ENCODE data around the gene TROAP. TPM values are rescaled to one million over a fixed set of nuclear protein-coding genes. Genes with fewer than 3 reads are reported as not detected.
A peak's percentile ranks its signal among the peaks of the same experiment; 100 is the strongest.
"Not testable (repeated sequence)": the region's sequence is repeated elsewhere in the genome, so short reads cannot be mapped to it uniquely, and the experiment has no call there.

The TROAP gene
- total RNA-seq, 2 experiments from 2014 or later, result 57.7 to 64.9 TPM

GRCh38 chr12:49331380-49332222 lies 8.5 kb downstream of the TROAP start:
- ChIA-PET CTCF (interaction anchor here (0.5 to 11.4 kb wide), 22 partner anchors 9 to 343 kb away, joined by 3 to 188 read pairs (median 5); partner anchors contain the start of genes DNAJC22, PRPH, SPATS2 and TROAP), POLR2A (interaction anchor here (1.0 to 2.0 kb wide), 3 partner anchors 9 to 64 kb away, joined by 3 to 10 read pairs (median 4); partner anchors contain the start of genes SPATS2 and TROAP)
- Mint-ChIP-seq H3K27ac (no peak overlapping the region), H3K4me1 (ENCODE audit: low read depth) (peaks cover 10% of the 10 kb centered on the region), H3K27me3 (peaks cover 32% of the 10 kb centered on the region), H3K9me3 (no peaks in the 10 kb centered on the region), H3K4me3 (no peak overlapping the region), H3K36me3 (peaks cover 14% of the 10 kb centered on the region)
- intact Hi-C loops (cut with micrococcal nuclease), result no loop called here
- DNase-seq, result peak; percentile 32

- CTCF ChIA-PET, result interaction anchor here (0.6 to 11.4 kb wide), 15 partner anchors 10 to 297 kb away, joined by 3 to 188 read pairs (median 5); partner anchors contain the start of genes DNAJC22, PRPH, SPATS2 and TROAP
- intact Hi-C loops (cut with micrococcal nuclease), result no loop called here
- H3K4me1 Mint-ChIP-seq (ENCODE audit: low read depth), result peaks cover 17% of the 10 kb centered on the region
- H3K36me3 Mint-ChIP-seq, result peaks cover 14% of the 10 kb centered on the region
- peaks cover 36% of the 10 kb centered on the region for H3K27me3 Mint-ChIP-seq
- H3K27ac Mint-ChIP-seq, result no peak overlapping the region
- no peaks in the 10 kb centered on the region for H3K9me3 Mint-ChIP-seq
- no peak for DNase-seq
- POLR2A ChIA-PET, result interaction anchor here (2.0 kb wide), 1 partner anchor 10 kb away, joined by 10 read pairs; the partner anchor contains the start of gene TROAP
- H3K4me3 Mint-ChIP-seq, result no peak overlapping the region
Observed at GRCh38 chr12:49332441-49332861, 9.4 kb downstream of the TROAP start.

GRCh38 chr12:49332891-49333371 lies 9.9 kb downstream of the TROAP start:
- DNase-seq, result no peak
- no peak overlapping the region for H3K4me3 Mint-ChIP-seq
- ChIA-PET POLR2A (no interaction called here), CTCF (interaction anchor here (1.4 to 11.4 kb wide), 6 partner anchors 10 to 181 kb away, joined by 4 to 188 read pairs (median 30); partner anchors contain the start of genes DNAJC22, PRPH and TROAP)
- peaks cover 39% of the 10 kb centered on the region for H3K27me3 Mint-ChIP-seq
- no peak overlapping the region for H3K27ac Mint-ChIP-seq
- intact Hi-C loops (cut with micrococcal nuclease), result no loop called here
- no peaks in the 10 kb centered on the region for H3K9me3 Mint-ChIP-seq
- H3K36me3 Mint-ChIP-seq, result peaks cover 11% of the 10 kb centered on the region
- peaks cover 21% of the 10 kb centered on the region for H3K4me1 Mint-ChIP-seq (ENCODE audit: low read depth)

- intact Hi-C loops (cut with micrococcal nuclease); H3K27ac Mint-ChIP-seq; POLR2A ChIA-PET; H3K4me3 Mint-ChIP-seq; DNase-seq; H3K9me3 Mint-ChIP-seq: not testable (repeated sequence)
- Mint-ChIP-seq H3K4me1 (ENCODE audit: low read depth) (peaks cover 23% of the 10 kb centered on the region), H3K27me3 (peaks cover 47% of the 10 kb centered on the region), H3K36me3 (peaks cover 10% of the 10 kb centered on the region)
- CTCF ChIA-PET, result interaction anchor here (1.4 to 11.4 kb wide), 4 partner anchors 9 to 41 kb away, joined by 4 to 188 read pairs (median 42); partner anchors contain the start of genes DNAJC22 and PRPH
Observed at GRCh38 chr12:49333778-49334177, 10.7 kb downstream of the TROAP start.

GRCh38 chr12:49334226-49334625 lies 11.2 kb downstream of the TROAP start:
- no peak overlapping the region for H3K27ac Mint-ChIP-seq
- no peak overlapping the region for H3K4me3 Mint-ChIP-seq
- intact Hi-C loops (cut with micrococcal nuclease), result no loop called here
- ChIA-PET POLR2A (interaction anchor here (1.5 kb wide), 1 partner anchor 39 kb away, joined by 4 read pairs; the partner anchor contains the start of gene PRPH), CTCF (interaction anchor here (1.4 to 11.4 kb wide), 4 partner anchors 8 to 41 kb away, joined by 4 to 188 read pairs (median 44); partner anchors contain the start of genes DNAJC22 and PRPH)
- peaks cover 7% of the 10 kb centered on the region for H3K36me3 Mint-ChIP-seq
- no peaks in the 10 kb centered on the region for H3K9me3 Mint-ChIP-seq
- peaks cover 50% of the 10 kb centered on the region for H3K27me3 Mint-ChIP-seq
- H3K4me1 Mint-ChIP-seq (ENCODE audit: low read depth), result peaks cover 23% of the 10 kb centered on the region
- DNase-seq, result no peak

GRCh38 chr12:49334681-49335080 lies 11.6 kb downstream of the TROAP start:
- peaks cover 7% of the 10 kb centered on the region for H3K36me3 Mint-ChIP-seq
- peaks cover 23% of the 10 kb centered on the region for H3K4me1 Mint-ChIP-seq (ENCODE audit: low read depth)
- peaks cover 55% of the 10 kb centered on the region for H3K27me3 Mint-ChIP-seq
- no peak overlapping the region for H3K4me3 Mint-ChIP-seq
- H3K9me3 Mint-ChIP-seq, result no peaks in the 10 kb centered on the region
- no peak for DNase-seq
- ChIA-PET POLR2A (interaction anchor here (0.5 to 1.5 kb wide), 2 partner anchors 11 to 40 kb away, joined by 3 to 4 read pairs; partner anchors contain the start of gene PRPH), CTCF (interaction anchor here (1.3 to 11.4 kb wide), 4 partner anchors 13 to 42 kb away, joined by 4 to 188 read pairs (median 23); partner anchors contain the start of genes DNAJC22 and PRPH)
- H3K27ac Mint-ChIP-seq, result no peak overlapping the region
- intact Hi-C loops (cut with micrococcal nuclease), result no loop called here

GRCh38 chr12:49335118-49335954 lies 12.3 kb downstream of the TROAP start:
- DNase-seq, result no peak
- Mint-ChIP-seq H3K9me3 (no peaks in the 10 kb centered on the region), H3K36me3 (peaks cover 7% of the 10 kb centered on the region), H3K4me1 (ENCODE audit: low read depth) (peaks cover 23% of the 10 kb centered on the region), H3K27ac (no peak overlapping the region), H3K4me3 (no peak overlapping the region), H3K27me3 (peaks cover 58% of the 10 kb centered on the region)
- intact Hi-C loops (cut with micrococcal nuclease), result no loop called here
- ChIA-PET POLR2A (interaction anchor here (0.5 to 1.5 kb wide), 2 partner anchors 10 to 40 kb away, joined by 3 to 4 read pairs; partner anchors contain the start of gene PRPH), CTCF (interaction anchor here (1.3 to 11.4 kb wide), 4 partner anchors 12 to 42 kb away, joined by 3 to 188 read pairs (median 23); partner anchors contain the start of genes DNAJC22, PRPH and TROAP)

GRCh38 chr12:49335955-49336644 lies 13.0 kb downstream of the TROAP start:
- peaks cover 2% of the 10 kb centered on the region for H3K36me3 Mint-ChIP-seq
- ChIA-PET POLR2A (interaction anchor here (0.8 to 1.5 kb wide), 2 partner anchors 39 to 41 kb away, joined by 3 to 4 read pairs; partner anchors contain the start of gene PRPH), CTCF (interaction anchor here (0.5 to 11.4 kb wide), 6 partner anchors 12 to 43 kb away, joined by 3 to 188 read pairs (median 4); partner anchors contain the start of genes DNAJC22, PRPH, SPATS2 and TROAP)

GRCh38 chr12:49336645-49337584 lies 13.9 kb downstream of the TROAP start, which contains the start of gene C1QL4:
Gene C1QL4, minus strand, starts transcription at chr12:49337188. Its CDS starts 711 bp downstream, at chr12:49336477.
- DNase-seq, result peak; percentile 89
- Mint-ChIP-seq H3K4me1 (ENCODE audit: low read depth) (peaks cover 23% of the 10 kb centered on the region), H3K27ac (no peak within 1 kb of the TSS), H3K27me3 (peaks cover 64% of the 10 kb centered on the region), H3K36me3 (no peaks in the 10 kb centered on the region), H3K9me3 (no peaks in the 10 kb centered on the region), H3K4me3 (peak within 1 kb of the TSS; percentile 40)
- intact Hi-C loops (cut with micrococcal nuclease), result loop anchor here (1.0 kb wide), 1 partner anchor 49 kb away; no protein-coding TSS in a partner anchor
- CTCF ChIA-PET, result interaction anchor here (0.5 to 11.4 kb wide), 7 partner anchors 11 to 67 kb away, joined by 3 to 188 read pairs (median 3); partner anchors contain the start of genes DNAJC22, PRPH, SPATS2 and TROAP
- POLR2A ChIA-PET, result interaction anchor here (0.8 kb wide), 1 partner anchor 40 kb away, joined by 3 read pairs; no protein-coding TSS in a partner anchor

More at GRCh38 chr12:49335955-49336644, 13.0 kb downstream of the TROAP start:
- H3K4me1 Mint-ChIP-seq (ENCODE audit: low read depth), result peaks cover 23% of the 10 kb centered on the region
- H3K27ac Mint-ChIP-seq, result no peak overlapping the region
- H3K27me3 Mint-ChIP-seq, result peaks cover 64% of the 10 kb centered on the region
- no peak for DNase-seq
- no peaks in the 10 kb centered on the region for H3K9me3 Mint-ChIP-seq
- intact Hi-C loops (cut with micrococcal nuclease), result no loop called here
- H3K4me3 Mint-ChIP-seq, result no peak overlapping the region

Data from activated CD4-positive, alpha-beta memory T cell treated with anti-CD3 and anti-CD28 coated beads for 36 hours (primary cell).